ENCODE results near the gene BACH2. TPM values are rescaled to one million over a fixed set of nuclear protein-coding genes. Genes with fewer than 3 reads are reported as not detected.

The BACH2 gene
- total and polyA plus RNA-seq, 2 of the 4 experiments (the other 2 are of a cell fraction) = 1.3 to 1.4 TPM

- TF ChIP-seq RAD21 (IDR thresholded peaks at IDR 0.05; ENCODE audit: low read length) = no peak; the same call in 1 of the 2 replicates
These were observed 77.2 kb downstream of the BACH2 start (continued) for GRCh38 chr6:90219209-90219985.

GRCh38 chr6:90218959-90219208 lies 77.8 kb downstream of the BACH2 start:
- H4K20me1 ChIP-seq (ENCODE audit: insufficient read depth, low read length) = peaks cover 4% of the 10 kb centered on the region
- H3K4me2 ChIP-seq (ENCODE audit: low read depth, low read length) = peak overlapping the region; percentile 86
- H3K9ac ChIP-seq (ENCODE audit: low read depth, low read length) = peak overlapping the region; percentile 40
- H3K79me1 ChIP-seq (ENCODE audit: low read depth in 1 of 2, low read length in 2 of 2) = no peaks in the 10 kb centered on the region
- no peak for DNase-seq
- ChIA-PET POLR2A (ENCODE audit: unreplicated experiment) (interaction anchor here (0.5 kb wide), 1 partner anchor 233 kb away, joined by 4 read pairs; no protein-coding TSS in a partner anchor), CTCF (interaction anchor here (0.7 to 2.3 kb wide), 2 partner anchors 140 to 175 kb away, joined by 3 to 7 read pairs; no protein-coding TSS in a partner anchor)
- peak overlapping the region; percentile 4 to 77; a peak in 3 of 4 replicates for H4K8ac ChIP-seq (ENCODE audit: low read depth in 2 of 2, low read length in 2 of 2)
- peak overlapping the region; percentile 85 for H2BK120ac ChIP-seq (ENCODE audit: low read depth, low read length)
- no peaks in the 10 kb centered on the region for H3K27me3 ChIP-seq (ENCODE audit: control insufficient read depth, insufficient read depth, low read length)
- intact Hi-C loops (cut with micrococcal nuclease) (loop anchor here (1.0 to 5.0 kb wide), 8 partner anchors 65 to 279 kb away; partner anchors contain the start of gene BACH2), in situ Hi-C loops (cut with MboI; ENCODE audit: low sequenced_read_pairs) (loop anchor here (5.0 kb wide), 1 partner anchor 63 kb away; no protein-coding TSS in a partner anchor), dilution Hi-C loops (cut with HindIII; ENCODE audit: low sequenced_read_pairs, unreplicated experiment) (no loop called here)
- peak overlapping the region; percentile 88 for H2BK5ac ChIP-seq (ENCODE audit: low read depth, low read length, poor library complexity, severe bottlenecking)
- H3K4me1 ChIP-seq (ENCODE audit: control insufficient read depth, insufficient read depth, low read length) = peaks cover 19% of the 10 kb centered on the region
- H4K5ac ChIP-seq (ENCODE audit: low read depth, low read length) = peak overlapping the region; percentile 55
- H3K14ac ChIP-seq (replicated peaks; ENCODE audit: low read depth, low read length) = peak overlapping the region; percentile 49
- peak overlapping the region; percentile 58; the same call in 1 of the 2 replicates for H4K91ac ChIP-seq (ENCODE audit: insufficient read depth, low read depth, low read length)
- peak overlapping the region; percentile 87 for H3K27ac ChIP-seq (ENCODE audit: insufficient read depth, low read length)
- peak overlapping the region; percentile 83 for H2BK20ac ChIP-seq (ENCODE audit: low read depth, low read length)
- H2AK9ac ChIP-seq (replicated peaks; ENCODE audit: low read depth, low read length, poor library complexity) = peak overlapping the region; percentile 49
- H2AFZ ChIP-seq (replicated peaks; ENCODE audit: low read length, poor library complexity) = peak overlapping the region; percentile 85
- H3K18ac ChIP-seq (ENCODE audit: low read depth, low read length) = peak overlapping the region; percentile 84
- peaks cover 7% of the 10 kb centered on the region for H3K9me1 ChIP-seq (ENCODE audit: insufficient read depth, low read length)
- no peaks in the 10 kb centered on the region for H3K36me3 ChIP-seq (ENCODE audit: control insufficient read depth, insufficient read depth, low read length)
- peak overlapping the region; percentile 9; the same call in 1 of the 3 replicates for H2BK15ac ChIP-seq (ENCODE audit: low read depth, low read length)
- no TSS peak for BruUV-seq (replicated peaks)
- TF ChIP-seq, protein P1, sequence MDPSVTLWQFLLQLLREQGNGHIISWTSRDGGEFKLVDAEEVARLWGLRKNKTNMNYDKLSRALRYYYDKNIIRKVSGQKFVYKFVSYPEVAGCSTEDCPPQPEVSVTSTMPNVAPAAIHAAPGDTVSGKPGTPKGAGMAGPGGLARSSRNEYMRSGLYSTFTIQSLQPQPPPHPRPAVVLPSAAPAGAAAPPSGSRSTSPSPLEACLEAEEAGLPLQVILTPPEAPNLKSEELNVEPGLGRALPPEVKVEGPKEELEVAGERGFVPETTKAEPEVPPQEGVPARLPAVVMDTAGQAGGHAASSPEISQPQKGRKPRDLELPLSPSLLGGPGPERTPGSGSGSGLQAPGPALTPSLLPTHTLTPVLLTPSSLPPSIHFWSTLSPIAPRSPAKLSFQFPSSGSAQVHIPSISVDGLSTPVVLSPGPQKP (IDR thresholded peaks at IDR 0.05; ENCODE audit: borderline replicate concordance, low read depth, low read length) = no peak
- TF ChIP-seq POLR2A (IDR thresholded peaks at IDR 0.05; ENCODE audit: low read depth, low read length) (no peak), FOS (IDR thresholded peaks at IDR 0.05; ENCODE audit: low read depth, low read length) (no peak), SMC3 (IDR thresholded peaks at IDR 0.05; ENCODE audit: low read depth, low read length) (no peak), CEBPB (IDR thresholded peaks at IDR 0.05; ENCODE audit: low read depth, low read length) (no peak)
- peak overlapping the region; percentile 73 for H3K23ac ChIP-seq (ENCODE audit: low read depth, low read length)
- H3K56ac ChIP-seq (ENCODE audit: extremely low read depth, insufficient read depth, low read length) = peak overlapping the region; percentile 53; the same call in 1 of the 2 replicates
- H2AK5ac ChIP-seq (ENCODE audit: low read depth, low read length) = peak overlapping the region; percentile 71; the same call in 1 of the 2 replicates
- ATAC-seq (ENCODE audit: low read depth) = no peak; the same call in 1 of the 2 replicates
- H3K9me3 ChIP-seq (ENCODE audit: control insufficient read depth, insufficient read depth, low read length) = peaks cover 4% of the 10 kb centered on the region; the same call in 1 of the 2 replicates
- no CpG with 5 or more reads among the region's 1 CpG for whole genome bisulfite sequencing, 2 experiments (ENCODE audit: extremely low coverage in 2 of 2, insufficient read length in 1 of 2)
- peak overlapping the region; percentile 29 for H3K4me3 ChIP-seq (ENCODE audit: insufficient read depth, low read depth, low read length)
- H3K4ac ChIP-seq (ENCODE audit: low read depth, low read length) = peak overlapping the region; percentile 87
